ENCODE results near the gene ZFHX3. TPM values are rescaled to one million over a fixed set of nuclear protein-coding genes. Genes with fewer than 3 reads are reported as not detected.

ZFHX3 gene
- total and polyA plus RNA-seq, 10 donors, result 0.47 to 18.5 (median 11.1) TPM

- no peaks in the 10 kb centered on the region for H3K27me3 ChIP-seq (replicated peaks in 1 of 7)
- DNase-seq, result no peak
- no peak overlapping the region for H3K27ac ChIP-seq
- H3K4me1 ChIP-seq, result peaks cover 0 to 8% (median 0%) of the 10 kb centered on the region in 6 donors
- H3K9me3 ChIP-seq, result no peaks in the 10 kb centered on the region
- no peaks in the 10 kb centered on the region for H3K36me3 ChIP-seq
- TF ChIP-seq POLR2AphosphoS5 (IDR thresholded peaks at IDR 0.05) (no peak), CTCF (IDR thresholded peaks at IDR 0.05 in 8 of 11, conservative IDR thresholded peaks at IDR 0.05 in 3 of 11) (no peak), POLR2A (IDR thresholded peaks at IDR 0.05) (no peak)
- intact Hi-C loops (cut with DNase I; ENCODE audit: low total_unique reads), result no loop called here
- WGBS, 5 donors, result 83 to 91% (median 89%) methylated on average over 11 to 12 of the region's 12 CpGs
- no peak overlapping the region for H3K4me3 ChIP-seq
These were observed 151.3 kb downstream of the ZFHX3 start for GRCh38 chr16:72896485-72897118.

- TF ChIP-seq CTCF (IDR thresholded peaks at IDR 0.05 in 8 of 11, conservative IDR thresholded peaks at IDR 0.05 in 3 of 11), result no peak
- TF ChIP-seq POLR2AphosphoS5 (IDR thresholded peaks at IDR 0.05), result no peak
- TF ChIP-seq POLR2A (IDR thresholded peaks at IDR 0.05), result no peak
- Histone ChIP-seq H3K27ac (peak overlapping the region in 3 of 8 donors; percentile 43 to 58 (median 54)), H3K9me3 (peaks cover 0 to 3% (median 0%) of the 10 kb centered on the region in 8 donors), H3K4me1 (peaks cover 0 to 8% (median 0%) of the 10 kb centered on the region in 6 donors), H3K4me3 (no peak overlapping the region), H3K27me3 (replicated peaks in 1 of 7) (no peaks in the 10 kb centered on the region), H3K36me3 (no peaks in the 10 kb centered on the region)
- WGBS, 5 donors, result 66 to 88% (median 83%) methylated on average over 11 of the region's 11 CpGs
- DNase-seq, result no peak
- intact Hi-C loops (cut with DNase I; ENCODE audit: low total_unique reads), result no loop called here
These were observed 152.0 kb downstream of the ZFHX3 start for GRCh38 chr16:72895951-72896350.

- 77 to 88% (median 83%) methylated on average over 18 of the region's 18 CpGs for WGBS, 5 donors
These were observed 153.4 kb downstream of the ZFHX3 start for GRCh38 chr16:72894293-72895151.

More at GRCh38 chr16:72894293-72895151, 153.4 kb downstream of the ZFHX3 start:
- intact Hi-C loops (cut with DNase I; ENCODE audit: low total_unique reads), result no loop called here
- DNase-seq, result no peak
- Histone ChIP-seq H3K27ac (peak overlapping the region in 5 of 8 donors; percentile 18 to 58 (median 51)), H3K27me3 (replicated peaks in 1 of 7) (no peaks in the 10 kb centered on the region), H3K36me3 (peaks cover 0 to 4% (median 0%) of the 10 kb centered on the region in 6 donors), H3K4me3 (no peak overlapping the region), H3K4me1 (peaks cover 0 to 8% (median 0%) of the 10 kb centered on the region in 6 donors), H3K9me3 (peaks cover 0 to 15% (median 7%) of the 10 kb centered on the region in 8 donors)
- no peak for TF ChIP-seq CTCF (IDR thresholded peaks at IDR 0.05 in 8 of 11, conservative IDR thresholded peaks at IDR 0.05 in 3 of 11)
- TF ChIP-seq POLR2AphosphoS5 (IDR thresholded peaks at IDR 0.05), result peak in 1 of 3 donors; percentile 18
